Measurements from ENCODE around the gene ANKRD44.
A peak's percentile ranks its signal among the peaks of the same experiment; 100 is the strongest.

Gene ANKRD44

DNA sequence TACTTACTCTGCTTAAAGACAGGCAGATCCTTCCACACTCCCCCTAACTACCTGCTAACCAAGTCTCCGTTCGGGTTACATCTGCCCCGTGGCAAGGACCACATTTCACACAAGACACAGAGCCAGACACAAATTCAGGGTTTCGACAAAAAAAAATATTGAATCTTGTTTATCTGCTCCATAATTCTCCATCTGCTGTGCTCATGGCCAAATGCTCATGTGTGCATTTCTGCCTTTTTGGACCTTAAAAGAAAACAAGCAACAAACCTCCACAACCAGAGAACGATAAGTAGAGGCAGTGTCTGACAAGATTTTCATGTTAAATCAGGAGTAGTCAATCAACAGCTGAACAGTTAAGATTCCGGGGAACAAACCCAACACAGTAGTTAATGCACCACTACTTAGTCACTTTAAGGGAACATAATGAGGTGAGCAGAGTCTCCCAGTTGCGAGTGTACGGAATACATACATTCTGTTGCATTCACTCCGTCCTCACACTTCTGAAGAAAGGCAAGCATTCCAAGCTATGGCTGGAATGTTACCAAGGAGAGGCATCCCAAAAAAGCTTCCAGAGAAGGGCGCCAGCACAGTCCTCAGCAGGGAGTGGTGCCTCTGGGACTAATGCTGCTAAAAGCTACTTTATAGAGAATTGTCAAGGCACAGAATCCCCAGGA is 121.0 kb downstream of the ANKRD44 start:
- no peaks in the 10 kb centered on the region for H3K27me3 ChIP-seq (ENCODE audit: insufficient read depth, insufficient read length)
- no peaks in the 10 kb centered on the region for H3K9me3 ChIP-seq (ENCODE audit: insufficient read depth, low read length)
- no peaks in the 10 kb centered on the region for H3K4me1 ChIP-seq (ENCODE audit: insufficient read depth, insufficient read length)
- TF ChIP-seq ZNF274 (IDR thresholded peaks at IDR 0.05; ENCODE audit: low read depth, low read length) (no peak), YY1 (IDR thresholded peaks at IDR 0.05; ENCODE audit: insufficient read depth, insufficient read length) (no peak), SUZ12 (IDR thresholded peaks at IDR 0.05; ENCODE audit: extremely low read depth, insufficient read depth, insufficient read length) (no peak)
- no peak overlapping the region for H3K9ac ChIP-seq (ENCODE audit: insufficient read length, low read depth)
- H3K4me3 ChIP-seq (ENCODE audit: insufficient read length, low read depth), result no peak overlapping the region
- DNase-seq (ENCODE audit: low read depth, low spot score), result peak; percentile 16
- no peaks in the 10 kb centered on the region for H3K36me3 ChIP-seq (ENCODE audit: insufficient read depth, insufficient read length, low read length)

DNA sequence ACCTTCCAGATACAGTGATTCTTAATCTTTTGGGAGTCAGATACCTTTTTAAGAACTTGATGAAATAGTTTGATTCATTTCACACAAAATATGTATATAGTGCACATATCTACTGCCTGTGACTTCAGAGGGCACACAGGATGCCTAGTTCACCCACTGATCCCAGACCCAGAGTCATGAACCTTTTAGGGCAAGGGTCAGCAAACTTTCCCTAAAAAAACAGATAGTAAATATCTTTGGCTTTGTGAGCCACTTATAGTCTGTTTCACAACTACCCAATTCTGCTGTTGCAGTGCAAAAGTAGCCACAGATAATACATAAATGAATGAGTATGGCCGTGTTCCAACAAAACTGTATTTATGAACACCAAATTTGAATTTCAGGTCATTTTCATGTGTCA is 124.9 kb downstream of the ANKRD44 start:
- DNase-seq (ENCODE audit: low read depth, low spot score), result no peak
- no peaks in the 10 kb centered on the region for H3K36me3 ChIP-seq (ENCODE audit: insufficient read depth, insufficient read length, low read length)
- H3K27me3 ChIP-seq (ENCODE audit: insufficient read depth, insufficient read length), result no peaks in the 10 kb centered on the region
- H3K4me1 ChIP-seq (ENCODE audit: insufficient read depth, insufficient read length), result no peaks in the 10 kb centered on the region
- H3K4me3 ChIP-seq (ENCODE audit: insufficient read length, low read depth), result no peak overlapping the region
- no peak for TF ChIP-seq ZNF274 (IDR thresholded peaks at IDR 0.05; ENCODE audit: low read depth, low read length)
- no peak for TF ChIP-seq YY1 (IDR thresholded peaks at IDR 0.05; ENCODE audit: insufficient read depth, insufficient read length)
- no peak for TF ChIP-seq SUZ12 (IDR thresholded peaks at IDR 0.05; ENCODE audit: extremely low read depth, insufficient read depth, insufficient read length)
- no peak overlapping the region for H3K9ac ChIP-seq (ENCODE audit: insufficient read length, low read depth)
- H3K9me3 ChIP-seq (ENCODE audit: insufficient read depth, low read length), result no peaks in the 10 kb centered on the region

GRCh38 chr2:197184959-197185586 is 125.5 kb downstream of the ANKRD44 start:
- Histone ChIP-seq H3K4me1 (ENCODE audit: insufficient read depth, insufficient read length) (no peaks in the 10 kb centered on the region), H3K27me3 (ENCODE audit: insufficient read depth, insufficient read length) (no peaks in the 10 kb centered on the region), H3K36me3 (ENCODE audit: insufficient read depth, insufficient read length, low read length) (no peaks in the 10 kb centered on the region), H3K4me3 (ENCODE audit: insufficient read length, low read depth) (no peak overlapping the region), H3K9ac (ENCODE audit: insufficient read length, low read depth) (no peak overlapping the region), H3K9me3 (ENCODE audit: insufficient read depth, low read length) (no peaks in the 10 kb centered on the region)
- no peak for DNase-seq (ENCODE audit: low read depth, low spot score)
- TF ChIP-seq YY1 (IDR thresholded peaks at IDR 0.05; ENCODE audit: insufficient read depth, insufficient read length), result no peak
- no peak for TF ChIP-seq ZNF274 (IDR thresholded peaks at IDR 0.05; ENCODE audit: low read depth, low read length)
- TF ChIP-seq SUZ12 (IDR thresholded peaks at IDR 0.05; ENCODE audit: extremely low read depth, insufficient read depth, insufficient read length), result no peak

DNA sequence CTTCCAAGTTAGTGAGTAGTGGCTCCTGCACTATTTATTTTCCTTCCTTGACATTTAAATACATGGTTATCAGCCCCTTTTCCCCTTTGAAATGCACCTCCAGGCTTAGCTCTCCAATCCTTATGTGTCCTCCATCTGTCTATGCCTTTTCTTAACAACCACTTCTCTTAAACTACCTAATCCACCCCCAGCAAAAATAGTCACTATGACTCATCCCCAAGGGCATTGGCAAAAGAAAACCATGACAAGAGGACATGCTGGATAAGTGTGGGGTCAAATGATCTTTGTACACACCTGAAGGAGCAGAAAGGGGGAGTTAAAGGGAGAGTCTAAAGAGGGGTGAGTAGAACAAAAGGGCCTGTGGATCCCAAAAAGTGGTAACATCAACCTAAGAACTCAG is 127.2 kb downstream of the ANKRD44 start:
- no peak for DNase-seq (ENCODE audit: low read depth, low spot score)
- Histone ChIP-seq H3K27me3 (ENCODE audit: insufficient read depth, insufficient read length) (no peaks in the 10 kb centered on the region), H3K36me3 (ENCODE audit: insufficient read depth, insufficient read length, low read length) (no peaks in the 10 kb centered on the region), H3K4me3 (ENCODE audit: insufficient read length, low read depth) (no peak overlapping the region), H3K9ac (ENCODE audit: insufficient read length, low read depth) (no peak overlapping the region), H3K4me1 (ENCODE audit: insufficient read depth, insufficient read length) (no peaks in the 10 kb centered on the region), H3K9me3 (ENCODE audit: insufficient read depth, low read length) (no peaks in the 10 kb centered on the region)
- no peak for TF ChIP-seq YY1 (IDR thresholded peaks at IDR 0.05; ENCODE audit: insufficient read depth, insufficient read length)
- no peak for TF ChIP-seq ZNF274 (IDR thresholded peaks at IDR 0.05; ENCODE audit: low read depth, low read length)
- TF ChIP-seq SUZ12 (IDR thresholded peaks at IDR 0.05; ENCODE audit: extremely low read depth, insufficient read depth, insufficient read length), result no peak

DNA sequence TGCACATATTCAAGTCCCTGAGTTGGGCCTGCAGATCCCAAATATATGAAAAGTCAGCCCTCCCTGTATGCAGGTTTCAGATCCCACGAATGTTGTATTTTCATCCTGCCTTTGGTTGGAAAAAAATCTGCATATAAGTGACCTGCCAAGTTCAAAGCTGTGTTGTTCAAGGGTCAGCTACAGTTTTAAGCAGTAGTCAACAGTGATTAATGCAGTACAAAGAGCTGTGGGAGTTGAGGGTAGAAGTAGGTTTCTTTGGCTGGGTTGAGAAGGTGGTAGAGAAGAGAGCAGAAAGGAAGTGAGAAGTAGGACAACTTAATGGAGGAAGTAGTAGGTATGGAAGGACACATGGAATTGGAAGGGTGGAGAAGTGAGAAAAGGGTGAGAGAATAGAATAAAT is 127.9 kb downstream of the ANKRD44 start:
- DNase-seq (ENCODE audit: low read depth, low spot score), result no peak
- no peaks in the 10 kb centered on the region for H3K9me3 ChIP-seq (ENCODE audit: insufficient read depth, low read length)
- H3K4me1 ChIP-seq (ENCODE audit: insufficient read depth, insufficient read length), result no peaks in the 10 kb centered on the region
- no peak overlapping the region for H3K4me3 ChIP-seq (ENCODE audit: insufficient read length, low read depth)
- no peaks in the 10 kb centered on the region for H3K36me3 ChIP-seq (ENCODE audit: insufficient read depth, insufficient read length, low read length)
- TF ChIP-seq ZNF274 (IDR thresholded peaks at IDR 0.05; ENCODE audit: low read depth, low read length) (no peak), SUZ12 (IDR thresholded peaks at IDR 0.05; ENCODE audit: extremely low read depth, insufficient read depth, insufficient read length) (no peak), YY1 (IDR thresholded peaks at IDR 0.05; ENCODE audit: insufficient read depth, insufficient read length) (no peak)
- no peak overlapping the region for H3K9ac ChIP-seq (ENCODE audit: insufficient read length, low read depth)
- H3K27me3 ChIP-seq (ENCODE audit: insufficient read depth, insufficient read length), result no peaks in the 10 kb centered on the region

GRCh38 chr2:197181491-197181890 is 129.1 kb downstream of the ANKRD44 start:
- no peaks in the 10 kb centered on the region for H3K36me3 ChIP-seq (ENCODE audit: insufficient read depth, insufficient read length, low read length)
- H3K27me3 ChIP-seq (ENCODE audit: insufficient read depth, insufficient read length), result no peaks in the 10 kb centered on the region
- TF ChIP-seq SUZ12 (IDR thresholded peaks at IDR 0.05; ENCODE audit: extremely low read depth, insufficient read depth, insufficient read length) (no peak), ZNF274 (IDR thresholded peaks at IDR 0.05; ENCODE audit: low read depth, low read length) (no peak), YY1 (IDR thresholded peaks at IDR 0.05; ENCODE audit: insufficient read depth, insufficient read length) (no peak)
- H3K9me3 ChIP-seq (ENCODE audit: insufficient read depth, low read length), result no peaks in the 10 kb centered on the region
- H3K4me3 ChIP-seq (ENCODE audit: insufficient read length, low read depth), result no peak overlapping the region
- no peak for DNase-seq (ENCODE audit: low read depth, low spot score)
- no peaks in the 10 kb centered on the region for H3K4me1 ChIP-seq (ENCODE audit: insufficient read depth, insufficient read length)
- H3K9ac ChIP-seq (ENCODE audit: insufficient read length, low read depth), result no peak overlapping the region

DNA sequence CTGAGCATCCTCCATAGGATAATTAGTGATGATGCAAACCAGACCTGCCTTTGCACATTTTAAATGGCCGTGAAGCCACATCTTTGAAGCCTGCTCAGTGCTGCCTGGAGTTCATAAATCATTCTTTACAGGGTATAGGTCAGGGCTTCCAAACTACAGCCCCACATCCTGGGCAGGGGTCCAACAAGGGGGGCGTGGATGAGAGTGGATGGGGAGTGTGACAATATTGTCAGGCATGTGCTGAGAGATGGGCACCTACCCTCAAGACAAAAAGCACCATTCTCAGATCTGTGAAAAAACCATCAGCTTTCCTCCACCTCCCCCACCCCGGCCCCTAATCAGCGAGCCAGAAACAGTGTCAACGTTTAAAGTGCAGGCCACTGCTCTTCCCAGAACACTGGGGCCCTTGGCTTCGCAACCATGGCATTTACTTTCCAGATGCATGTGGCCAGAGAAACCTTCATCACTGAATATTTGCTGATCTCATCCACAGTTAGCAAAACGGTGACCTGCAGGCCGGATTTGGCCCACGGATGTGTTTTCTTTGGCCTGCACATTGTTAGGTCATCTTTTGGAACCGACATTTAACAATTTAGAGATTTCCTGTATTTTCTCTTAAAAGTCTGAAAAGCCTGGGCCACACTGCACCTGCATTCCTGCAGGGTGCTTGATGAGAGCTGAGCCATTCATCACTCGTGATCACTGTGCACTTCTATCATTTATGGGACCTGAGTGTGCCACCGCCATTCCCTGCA is 130.7 kb downstream of the ANKRD44 start:
- no peak for DNase-seq (ENCODE audit: low read depth, low spot score)
- no peaks in the 10 kb centered on the region for H3K9me3 ChIP-seq (ENCODE audit: insufficient read depth, low read length)
- H3K9ac ChIP-seq (ENCODE audit: insufficient read length, low read depth), result no peak overlapping the region
- H3K4me3 ChIP-seq (ENCODE audit: insufficient read length, low read depth), result no peak overlapping the region
- no peaks in the 10 kb centered on the region for H3K36me3 ChIP-seq (ENCODE audit: insufficient read depth, insufficient read length, low read length)
- H3K4me1 ChIP-seq (ENCODE audit: insufficient read depth, insufficient read length), result no peaks in the 10 kb centered on the region
- H3K27me3 ChIP-seq (ENCODE audit: insufficient read depth, insufficient read length), result no peaks in the 10 kb centered on the region
- TF ChIP-seq SUZ12 (IDR thresholded peaks at IDR 0.05; ENCODE audit: extremely low read depth, insufficient read depth, insufficient read length) (no peak), YY1 (IDR thresholded peaks at IDR 0.05; ENCODE audit: insufficient read depth, insufficient read length) (no peak), ZNF274 (IDR thresholded peaks at IDR 0.05; ENCODE audit: low read depth, low read length) (no peak)
